Endodermal cell (in vitro differentiated cells): ENCODE measurements around the gene SEMA5A. TPM values are rescaled to one million over a fixed set of nuclear protein-coding genes. Genes with fewer than 3 reads are reported as not detected.

ENCODE experiments used
- DNase-seq: peaks from one replicate; pipeline ENCODE4 v3.0.0-alpha.2; 2017
- H3K27ac ChIP-seq: 2 replicates; pipeline ENCODE4 v1.5.1; 2013; ENCODE audit warnings: mild to moderate bottlenecking, low read depth, low read length, moderate library complexity
- H3K27me3 ChIP-seq: 2 replicates; pipeline ENCODE4 v1.6.1; 2013; ENCODE audit warnings: mild to moderate bottlenecking, low read length, moderate library complexity; ENCODE audit not compliant: insufficient read depth, control insufficient read depth, poor library complexity, severe bottlenecking
- H3K36me3 ChIP-seq: 2 replicates; pipeline ENCODE4 v1.7.0; 2013; ENCODE audit warnings: mild to moderate bottlenecking, low read length, moderate library complexity; ENCODE audit not compliant: control insufficient read depth, insufficient read depth
- H3K4me1 ChIP-seq: one replicate; pipeline ENCODE4 v1.7.0; 2013; ENCODE audit warnings: low read length; ENCODE audit not compliant: control insufficient read depth, insufficient read depth
- H3K4me3 ChIP-seq: 2 replicates; pipeline ENCODE4 v1.5.1; 2013; ENCODE audit warnings: mild to moderate bottlenecking, low read length, moderate library complexity
- H3K9ac ChIP-seq: 2 replicates; pipeline ENCODE4 v1.6.1; 2013; ENCODE audit warnings: mild to moderate bottlenecking, low read length, moderate library complexity; ENCODE audit not compliant: poor library complexity, severe bottlenecking; ENCODE audit errors: extremely low read depth
- H3K9me3 ChIP-seq: 2 replicates; pipeline ENCODE4 v1.6.1; 2013; ENCODE audit warnings: mild to moderate bottlenecking, low read length, moderate library complexity; ENCODE audit not compliant: control insufficient read depth
- H3K27ac Mint-ChIP-seq: 2 replicates; pipeline ENCODE4 v1.8.0; 2020; ENCODE audit warnings: mixed read lengths
- H3K27me3 Mint-ChIP-seq: 2 replicates; pipeline ENCODE4 v1.8.0; 2021; ENCODE audit warnings: mild to moderate bottlenecking, mixed read lengths; ENCODE audit not compliant: insufficient read depth
- H3K36me3 Mint-ChIP-seq: 2 replicates; pipeline ENCODE4 v1.8.0; 2020; ENCODE audit warnings: low read depth, mixed read lengths
- H3K4me1 Mint-ChIP-seq: 2 replicates; pipeline ENCODE4 v1.8.0; 2020; ENCODE audit warnings: mixed read lengths
- H3K4me3 Mint-ChIP-seq: 2 replicates; pipeline ENCODE4 v1.8.0; 2020; ENCODE audit warnings: mild to moderate bottlenecking, moderate library complexity, mixed read lengths
- H3K9me3 Mint-ChIP-seq: 2 replicates; pipeline ENCODE4 v1.8.0; 2020; ENCODE audit warnings: mild to moderate bottlenecking, mixed read lengths
- CTCF ChIP-seq: fragments of 200-600 bp; sonication (generic); conservative IDR thresholded peaks from 2 replicates; pipeline ENCODE4 v1.5.0; 2021; ENCODE audit warnings: antibody characterized with exemption, mild to moderate bottlenecking
- WGBS, 2 experiments: methylation state at CpG; one replicate each; pipeline versions ENCODE4 v1.1.5 to v1.1.7; 2013; ENCODE audit warnings: missing lambda C conversion rate in 2 of 2, mixed read lengths in 1 of 2; ENCODE audit not compliant: insufficient coverage in 1 of 2, insufficient read length in 1 of 2; 5-methylcytosine and 5-hydroxymethylcytosine counted together
- total RNA-seq, 2 donors: library from RNA; stranded (reverse); fragmentation: NEBNext Ultra II Directional in 1 of 2; extraction: Animal tissue kit (Norgen Biotek cat#: 25700) in 1 of 2; gene quantifications; 2 replicates in 1 of 2; 3 replicates in 1 of 2; pipeline ENCODE4 v1.2.1, GENCODE V29; 2021

The SEMA5A gene
- total RNA-seq, 2 donors from 2014 or later, result 46.8 to 77.8 TPM

GRCh38 chr5:9067154-9067553, 478.7 kb downstream of the SEMA5A start:
- no peak for DNase-seq
- Histone ChIP-seq H3K27me3 (no peaks in the 10 kb centered on the region), H3K9me3 (peaks cover 8% of the 10 kb centered on the region), H3K9ac (no peak overlapping the region), H3K27ac (no peak overlapping the region), H3K36me3 (peaks cover 43% of the 10 kb centered on the region), H3K4me1 (no peaks in the 10 kb centered on the region), H3K4me3 (no peak overlapping the region)
- 88% methylated on average over 2 of the region's 2 CpGs; no CpG with 5 or more reads in 1 of the 2 experiments for WGBS, 2 experiments
- no peak for TF ChIP-seq CTCF
- Mint-ChIP-seq H3K4me3 (no peak overlapping the region), H3K27ac (no peak overlapping the region), H3K4me1 (peaks cover 11% of the 10 kb centered on the region), H3K9me3 (peaks cover 7% of the 10 kb centered on the region), H3K27me3 (no peaks in the 10 kb centered on the region), H3K36me3 (peaks cover 41% of the 10 kb centered on the region)

GRCh38 chr5:9066349-9066748, 479.5 kb downstream of the SEMA5A start:
- no peaks in the 10 kb centered on the region for H3K27me3 ChIP-seq
- WGBS, 2 experiments, result 95 to 98% methylated on average over 13 to 17 of the region's 17 CpGs
- H3K4me3 ChIP-seq, result no peak overlapping the region
- no peak overlapping the region for H3K27ac ChIP-seq
- peaks cover 51% of the 10 kb centered on the region for H3K36me3 ChIP-seq
- no peaks in the 10 kb centered on the region for H3K4me1 ChIP-seq
- Mint-ChIP-seq H3K27me3 (no peaks in the 10 kb centered on the region), H3K27ac (no peak overlapping the region), H3K4me3 (no peak overlapping the region), H3K9me3 (peaks cover 7% of the 10 kb centered on the region), H3K4me1 (peaks cover 11% of the 10 kb centered on the region), H3K36me3 (peaks cover 49% of the 10 kb centered on the region)
- H3K9ac ChIP-seq, result no peak overlapping the region
- H3K9me3 ChIP-seq, result peaks cover 8% of the 10 kb centered on the region
- DNase-seq, result no peak
- no peak for TF ChIP-seq CTCF

GRCh38 chr5:9063615-9064245, 482.1 kb downstream of the SEMA5A start:
- no peak for TF ChIP-seq CTCF
- peaks cover 60% of the 10 kb centered on the region for H3K36me3 Mint-ChIP-seq
- Histone ChIP-seq H3K9me3 (peaks cover 8% of the 10 kb centered on the region), H3K4me3 (no peak overlapping the region), H3K9ac (no peak overlapping the region), H3K4me1 (no peaks in the 10 kb centered on the region), H3K36me3 (peaks cover 68% of the 10 kb centered on the region), H3K27ac (no peak overlapping the region), H3K27me3 (no peaks in the 10 kb centered on the region)
- peaks cover 11% of the 10 kb centered on the region for H3K4me1 Mint-ChIP-seq
- no peak overlapping the region for H3K27ac Mint-ChIP-seq
- H3K9me3 Mint-ChIP-seq, result peaks cover 7% of the 10 kb centered on the region
- H3K4me3 Mint-ChIP-seq, result no peak overlapping the region
- DNase-seq, result no peak
- no peaks in the 10 kb centered on the region for H3K27me3 Mint-ChIP-seq
- 89 to 94% methylated on average over 2 to 3 of the region's 3 CpGs for WGBS, 2 experiments
